PFSK-1 (cell line): ENCODE data around the gene LRMDA.

ENCODE experiments used
- POLR2AphosphoS5 ChIP-seq: IDR thresholded peaks from 2 replicates; pipeline ENCODE4 v1.6.1; 2012; ENCODE audit warnings: low read depth, mild to moderate bottlenecking, control low read depth, low read length, moderate library complexity
- REST ChIP-seq, 2 experiments: IDR thresholded peaks; 2 replicates each; pipeline versions ENCODE4 v1.6.1 to v1.8.0; 2011 to 2012; ENCODE audit warnings: low read depth in 2 of 2, low read length in 2 of 2, control low read depth in 1 of 2, inconsistent platforms in 1 of 2, mild to moderate bottlenecking in 1 of 2, moderate library complexity in 1 of 2; ENCODE audit not compliant: insufficient read depth in 1 of 2
- SIN3A ChIP-seq: IDR thresholded peaks from 2 replicates; pipeline ENCODE4 v1.6.1; 2012; ENCODE audit warnings: mild to moderate bottlenecking, low read length, moderate library complexity, borderline replicate concordance; ENCODE audit not compliant: insufficient read depth
- TAF1 ChIP-seq: IDR thresholded peaks from 2 replicates; pipeline ENCODE4 v1.6.1; 2012; ENCODE audit warnings: low read length, control low read depth, borderline replicate concordance; ENCODE audit not compliant: insufficient read depth

DNA sequence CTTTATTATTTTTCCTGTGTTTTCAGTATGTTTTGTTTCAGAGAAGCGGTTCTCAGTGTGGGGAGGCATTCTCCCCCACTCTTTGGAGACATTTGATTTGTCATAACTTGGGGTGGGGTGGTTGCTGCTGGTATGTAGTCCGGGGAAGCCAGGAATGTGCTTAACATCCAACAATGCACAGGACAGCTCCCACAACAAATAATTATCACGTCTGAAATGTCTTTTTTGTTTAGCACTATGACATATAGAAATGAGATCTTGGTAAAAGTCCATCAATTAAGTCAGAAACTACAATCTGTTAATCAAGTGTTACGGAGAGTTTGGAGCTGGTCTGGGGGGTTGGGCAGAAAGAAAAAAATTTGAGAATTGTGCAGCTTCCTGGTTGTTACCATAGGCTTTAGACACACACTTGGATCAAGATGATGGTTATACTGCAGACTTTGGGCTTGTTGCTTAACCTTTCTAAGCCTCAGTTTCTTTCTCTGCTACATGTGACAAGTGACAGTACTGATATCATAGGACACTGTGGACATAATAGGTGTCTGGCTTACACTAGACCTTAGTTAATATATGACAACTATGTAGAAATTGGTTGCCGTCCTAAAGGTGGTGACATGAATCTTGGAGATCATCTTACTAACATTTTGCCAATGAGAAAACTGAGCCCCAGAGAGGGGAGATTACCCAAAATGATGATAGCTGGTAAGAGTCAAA is 113.7 kb downstream of the LRMDA start:
- no peak for TF ChIP-seq POLR2AphosphoS5
- TF ChIP-seq REST (IDR thresholded peaks at IDR 0.05; ENCODE audit: insufficient read depth in 1 of 2, low read depth in 2 of 2, low read length in 2 of 2): no peak
- TF ChIP-seq SIN3A: no peak
- no peak for TF ChIP-seq TAF1
